B cell (primary cell): ENCODE results near the gene NR5A2.

Experiments used
- CTCF ChIP-seq: fragments of 200-600 bp; IDR thresholded peaks from one replicate; pipeline ENCODE4 v1.8.0; 2022; ENCODE audit warnings: antibody characterized with exemption, mild to moderate bottlenecking
- EZH2 ChIP-seq: IDR thresholded peaks from 2 replicates; pipeline ENCODE4 v1.6.1; 2012; ENCODE audit warnings: borderline replicate concordance, low read depth, mild to moderate bottlenecking, moderate library complexity, low read length; ENCODE audit not compliant: insufficient read depth, poor library complexity, severe bottlenecking

DNA sequence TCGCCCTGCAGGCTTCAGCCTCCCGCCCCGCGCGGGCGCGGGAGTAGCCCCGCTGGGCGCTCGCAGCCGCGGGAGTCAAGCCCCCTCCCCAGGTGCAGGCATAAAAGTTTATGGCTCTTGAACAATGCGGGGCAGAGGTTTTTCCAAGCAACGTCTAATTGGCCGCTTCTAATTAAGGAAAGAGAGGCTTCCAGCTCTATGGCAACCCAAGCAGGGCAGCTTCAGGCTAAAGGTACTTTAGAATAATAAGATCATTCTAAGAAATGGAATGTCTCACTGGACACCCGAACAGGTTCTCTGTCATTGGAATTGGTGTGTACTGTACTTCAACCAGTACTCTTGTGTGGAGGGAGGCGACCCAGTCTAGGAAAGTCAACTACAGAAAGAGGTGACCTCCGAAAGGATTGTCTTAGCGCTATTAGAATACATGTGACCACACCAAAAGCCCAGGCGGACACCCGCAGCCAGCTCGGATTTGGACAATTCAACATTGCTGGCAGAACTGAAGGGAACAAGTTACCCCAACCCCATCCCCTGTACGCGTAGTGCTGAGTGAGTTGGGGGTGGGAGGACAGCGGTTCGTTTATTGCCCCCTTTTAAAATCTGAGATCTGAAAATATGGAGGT is 12.5 kb downstream of the NR5A2 start:
- TF ChIP-seq CTCF (no peak), EZH2 (no peak)
